ENCODE data around the gene FOXP1. TPM values are rescaled to one million over a fixed set of nuclear protein-coding genes. Genes with fewer than 3 reads are reported as not detected.
A peak's percentile ranks its signal among the peaks of the same experiment; 100 is the strongest.

Gene FOXP1
- total and polyA plus RNA-seq, 8 donors: 13.4 to 74.1 (median 44.1) TPM

GRCh38 chr3:71441925-71442651, 141.4 kb downstream of the FOXP1 start:
- intact Hi-C loops (cut with DNase I): no loop called here
- H3K9me3 ChIP-seq: no peaks in the 10 kb centered on the region
- WGBS, 2 donors: 94 to 96% methylated on average over 11 of the region's 11 CpGs
- peak overlapping the region in 1 of 4 donors; percentile 23 for H3K27ac ChIP-seq
- H3K4me3 ChIP-seq: no peak overlapping the region
- DNase-seq: no peak
- no peaks in the 10 kb centered on the region for H3K27me3 ChIP-seq
- H3K4me1 ChIP-seq: peaks cover 0 to 12% (median 0%) of the 10 kb centered on the region in 3 donors
- ATAC-seq: no peak
- no peak for FAIRE-seq
- no peaks in the 10 kb centered on the region for H3K36me3 ChIP-seq
- TF ChIP-seq, protein P1, sequence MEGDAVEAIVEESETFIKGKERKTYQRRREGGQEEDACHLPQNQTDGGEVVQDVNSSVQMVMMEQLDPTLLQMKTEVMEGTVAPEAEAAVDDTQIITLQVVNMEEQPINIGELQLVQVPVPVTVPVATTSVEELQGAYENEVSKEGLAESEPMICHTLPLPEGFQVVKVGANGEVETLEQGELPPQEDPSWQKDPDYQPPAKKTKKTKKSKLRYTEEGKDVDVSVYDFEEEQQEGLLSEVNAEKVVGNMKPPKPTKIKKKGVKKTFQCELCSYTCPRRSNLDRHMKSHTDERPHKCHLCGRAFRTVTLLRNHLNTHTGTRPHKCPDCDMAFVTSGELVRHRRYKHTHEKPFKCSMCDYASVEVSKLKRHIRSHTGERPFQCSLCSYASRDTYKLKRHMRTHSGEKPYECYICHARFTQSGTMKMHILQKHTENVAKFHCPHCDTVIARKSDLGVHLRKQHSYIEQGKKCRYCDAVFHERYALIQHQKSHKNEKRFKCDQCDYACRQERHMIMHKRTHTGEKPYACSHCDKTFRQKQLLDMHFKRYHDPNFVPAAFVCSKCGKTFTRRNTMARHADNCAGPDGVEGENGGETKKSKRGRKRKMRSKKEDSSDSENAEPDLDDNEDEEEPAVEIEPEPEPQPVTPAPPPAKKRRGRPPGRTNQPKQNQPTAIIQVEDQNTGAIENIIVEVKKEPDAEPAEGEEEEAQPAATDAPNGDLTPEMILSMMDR (IDR thresholded peaks at IDR 0.05): no peak

- 74 to 75% methylated on average over 9 of the region's 9 CpGs for WGBS, 2 donors
- Histone ChIP-seq H3K36me3 (no peaks in the 10 kb centered on the region), H3K27me3 (no peaks in the 10 kb centered on the region), H3K4me1 (peaks cover 0 to 8% (median 0%) of the 10 kb centered on the region in 3 donors), H3K9me3 (no peaks in the 10 kb centered on the region), H3K27ac (no peak overlapping the region), H3K4me3 (no peak overlapping the region)
- TF ChIP-seq, protein P1 (IDR thresholded peaks at IDR 0.05): no peak
- no peak for ATAC-seq
- no peak for DNase-seq
- no peak for FAIRE-seq
- intact Hi-C loops (cut with DNase I): no loop called here
These were observed 142.2 kb downstream of the FOXP1 start for GRCh38 chr3:71441217-71441924.

DNA sequence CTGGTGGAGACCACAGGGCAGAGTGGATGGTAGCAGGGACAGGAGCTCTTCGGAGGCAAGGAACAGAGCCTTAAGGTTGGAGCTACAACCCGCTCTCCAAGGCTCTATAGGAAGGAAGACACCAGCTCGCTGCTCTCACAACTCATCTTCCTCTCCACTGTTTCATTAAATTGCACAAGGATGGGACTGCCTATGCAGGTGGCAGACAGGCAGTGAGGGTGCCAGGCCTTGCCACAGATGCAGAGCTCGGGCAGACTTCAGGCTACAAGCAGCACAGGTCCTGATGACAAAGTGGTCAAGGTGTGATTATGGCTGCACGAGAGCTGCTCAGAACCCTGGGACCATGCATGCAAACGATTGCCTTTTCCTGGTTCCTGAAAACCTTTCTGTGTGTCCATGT, 144.6 kb downstream of the FOXP1 start:
- 87 to 92% methylated on average over 6 of the region's 6 CpGs for WGBS, 2 donors
- TF ChIP-seq, protein P1 (IDR thresholded peaks at IDR 0.05): no peak
- no peaks in the 10 kb centered on the region for H3K27me3 ChIP-seq
- intact Hi-C loops (cut with DNase I): no loop called here
- FAIRE-seq: no peak
- no peak for ATAC-seq
- no peaks in the 10 kb centered on the region for H3K36me3 ChIP-seq
- H3K27ac ChIP-seq: no peak overlapping the region
- no peaks in the 10 kb centered on the region for H3K9me3 ChIP-seq
- DNase-seq: no peak
- H3K4me1 ChIP-seq: peaks cover 0 to 8% (median 0%) of the 10 kb centered on the region in 3 donors
- H3K4me3 ChIP-seq: no peak overlapping the region

DNA sequence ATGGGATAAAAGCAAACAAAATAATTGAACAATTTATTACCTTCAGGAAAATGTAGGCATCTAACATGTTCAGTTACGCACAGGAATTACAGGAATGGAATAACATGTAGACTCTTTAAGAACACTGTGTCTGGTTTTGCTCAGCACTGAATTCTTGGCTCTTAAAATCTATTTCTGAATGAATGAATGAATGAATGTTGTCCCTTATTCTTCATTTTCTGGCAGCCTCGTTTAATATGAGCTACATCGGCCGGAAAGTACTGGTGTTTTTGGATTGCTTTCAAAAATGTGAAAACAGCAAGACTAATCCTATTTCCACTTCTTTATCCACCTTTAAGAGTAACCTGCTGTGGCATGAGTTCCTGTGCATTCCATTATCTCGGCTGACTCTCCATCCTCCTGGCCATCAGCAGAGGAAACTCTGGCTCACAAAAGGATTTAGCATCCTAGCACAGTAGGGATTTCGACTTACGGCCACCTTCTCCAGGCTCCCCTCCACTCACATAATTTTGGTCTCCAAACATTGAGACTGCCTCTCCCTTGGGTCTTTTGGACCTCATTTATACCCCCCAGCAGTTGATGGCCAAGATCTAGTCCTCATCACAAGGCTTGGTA, 145.3 kb downstream of the FOXP1 start:
- no peaks in the 10 kb centered on the region for H3K9me3 ChIP-seq
- H3K4me3 ChIP-seq: no peak overlapping the region
- TF ChIP-seq, protein P1 (IDR thresholded peaks at IDR 0.05): no peak
- H3K27me3 ChIP-seq: no peaks in the 10 kb centered on the region
- intact Hi-C loops (cut with DNase I): no loop called here
- no peak for DNase-seq
- WGBS, 2 donors: 76 to 80% methylated on average over 7 of the region's 7 CpGs
- no peak overlapping the region for H3K27ac ChIP-seq
- peaks cover 0 to 8% (median 0%) of the 10 kb centered on the region in 3 donors for H3K4me1 ChIP-seq
- no peak for ATAC-seq
- no peak for FAIRE-seq
- H3K36me3 ChIP-seq: no peaks in the 10 kb centered on the region
